Colonic mucosa (tissue), 4 donors: Measurements from ENCODE around the gene KAT8. TPM values are rescaled to one million over a fixed set of nuclear protein-coding genes. Genes with fewer than 3 reads are reported as not detected.

ENCODE experiments used
- DNase-seq: peaks from one replicate; pipeline ENCODE4 v3.0.0-alpha.2; 2020
- H3K27ac ChIP-seq: fragments of 200-600 bp; one replicate; pipeline ENCODE4 v1.8.0; 2021
- H3K27me3 ChIP-seq: fragments of 200-600 bp; one replicate; pipeline ENCODE4 v1.8.0; 2021
- H3K36me3 ChIP-seq: fragments of 200-600 bp; one replicate; pipeline ENCODE4 v1.8.0; 2021
- H3K4me1 ChIP-seq: fragments of 200-600 bp; one replicate; pipeline ENCODE4 v1.8.0; 2021; ENCODE audit warnings: mild to moderate bottlenecking
- H3K4me3 ChIP-seq: fragments of 200-600 bp; one replicate; pipeline ENCODE4 v1.8.0; 2021
- H3K9ac ChIP-seq, 2 donors: one replicate each; pipeline ENCODE4 v1.7.0; 2013; ENCODE audit warnings: control low read depth in 2 of 2, low read depth in 2 of 2, low read length in 2 of 2
- H3K9me3 ChIP-seq: fragments of 200-600 bp; one replicate; pipeline ENCODE4 v1.8.0; 2021
- CTCF ChIP-seq: fragments of 200-600 bp; IDR thresholded peaks from one replicate; pipeline ENCODE4 v1.8.0; 2022; ENCODE audit warnings: antibody characterized with exemption, mild to moderate bottlenecking
- intact Hi-C: fragments of 100-400 bp; cut with DNase I; formaldehyde crosslinking; loops from one replicate; pipeline ENCODE4 v1.14.1; 2022
- total RNA-seq, 2 donors: library from RNA; stranded (reverse); fragmentation: NEBNext Ultra II Directional in 1 of 2; extraction: Animal tissue kit (Norgen Biotek cat#: 25700) in 1 of 2; gene quantifications; one replicate each; pipeline ENCODE4 v1.2.1, GENCODE V29; 2021
- donor health status: healthy.
- donor health status: DM: no; HTN: no; CAD: no.
- donor health status: DM: no; HTN: no; CAD: no.

KAT8 gene
- total RNA-seq, 2 donors from 2014 or later, result 42.2 to 69.5 TPM

DNA sequence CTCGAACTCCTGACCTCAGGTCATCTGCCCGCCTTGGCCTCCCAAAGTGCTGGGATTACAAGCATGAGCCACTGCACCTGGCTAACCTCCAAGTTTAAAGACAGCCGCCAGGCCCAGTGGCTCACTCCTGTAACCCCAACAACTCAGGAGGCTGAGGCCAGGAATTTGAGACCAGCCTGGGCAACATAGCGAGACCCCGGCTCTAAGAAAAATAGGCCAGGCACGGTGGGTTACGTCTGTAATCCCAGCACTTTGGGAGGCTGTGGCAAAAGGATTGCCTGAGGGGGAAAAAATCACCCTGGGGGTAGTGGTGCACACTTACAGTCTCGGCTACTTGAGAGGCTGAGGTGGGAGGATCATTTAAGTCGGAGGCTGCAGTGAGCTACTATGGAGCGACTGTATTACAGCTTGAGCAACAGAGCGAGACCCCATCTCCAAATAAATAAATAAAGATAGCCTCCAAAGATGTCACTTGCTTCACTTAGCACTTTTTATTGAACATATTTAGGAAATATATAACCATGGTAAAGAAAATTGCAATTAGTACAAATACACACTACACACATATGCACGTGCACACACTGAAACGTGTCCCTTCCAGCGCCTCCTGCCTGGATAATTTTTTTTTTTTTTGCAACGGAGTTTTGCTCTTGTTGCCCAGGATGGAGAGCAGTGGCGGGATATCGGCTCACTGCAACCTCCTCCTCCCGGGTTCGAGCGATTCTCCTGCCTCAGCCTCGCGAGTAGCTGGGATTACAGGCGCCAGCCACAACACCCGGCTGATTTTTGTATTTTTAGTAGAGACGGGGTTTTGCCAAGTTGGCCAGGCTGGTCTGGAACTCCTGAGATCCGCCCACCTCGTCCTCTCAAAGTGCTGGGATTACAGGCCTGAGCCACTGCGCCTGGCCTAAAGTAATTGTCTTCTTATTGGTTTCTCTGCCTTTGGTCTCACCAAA is 10.7 kb upstream of the KAT8 start:
- Histone ChIP-seq H3K4me3 (no peak overlapping the region), H3K27me3 (no peaks in the 10 kb centered on the region), H3K36me3 (no peaks in the 10 kb centered on the region), H3K27ac (no peak overlapping the region), H3K9me3 (no peaks in the 10 kb centered on the region), H3K4me1 (peaks cover 9% of the 10 kb centered on the region), H3K9ac (no peak overlapping the region)
- no peak for DNase-seq
- intact Hi-C loops, result no loop called here
- no peak for TF ChIP-seq CTCF

GRCh38 chr16:31107465-31107867 is 10.0 kb upstream of the KAT8 start:
- no peak overlapping the region for H3K27ac ChIP-seq
- no peak overlapping the region for H3K4me3 ChIP-seq
- H3K36me3 ChIP-seq, result no peaks in the 10 kb centered on the region
- H3K9ac ChIP-seq, result no peak overlapping the region
- no peak for DNase-seq
- TF ChIP-seq CTCF, result no peak
- intact Hi-C loops, result no loop called here
- H3K4me1 ChIP-seq, result peaks cover 9% of the 10 kb centered on the region
- no peaks in the 10 kb centered on the region for H3K9me3 ChIP-seq
- no peaks in the 10 kb centered on the region for H3K27me3 ChIP-seq

DNA sequence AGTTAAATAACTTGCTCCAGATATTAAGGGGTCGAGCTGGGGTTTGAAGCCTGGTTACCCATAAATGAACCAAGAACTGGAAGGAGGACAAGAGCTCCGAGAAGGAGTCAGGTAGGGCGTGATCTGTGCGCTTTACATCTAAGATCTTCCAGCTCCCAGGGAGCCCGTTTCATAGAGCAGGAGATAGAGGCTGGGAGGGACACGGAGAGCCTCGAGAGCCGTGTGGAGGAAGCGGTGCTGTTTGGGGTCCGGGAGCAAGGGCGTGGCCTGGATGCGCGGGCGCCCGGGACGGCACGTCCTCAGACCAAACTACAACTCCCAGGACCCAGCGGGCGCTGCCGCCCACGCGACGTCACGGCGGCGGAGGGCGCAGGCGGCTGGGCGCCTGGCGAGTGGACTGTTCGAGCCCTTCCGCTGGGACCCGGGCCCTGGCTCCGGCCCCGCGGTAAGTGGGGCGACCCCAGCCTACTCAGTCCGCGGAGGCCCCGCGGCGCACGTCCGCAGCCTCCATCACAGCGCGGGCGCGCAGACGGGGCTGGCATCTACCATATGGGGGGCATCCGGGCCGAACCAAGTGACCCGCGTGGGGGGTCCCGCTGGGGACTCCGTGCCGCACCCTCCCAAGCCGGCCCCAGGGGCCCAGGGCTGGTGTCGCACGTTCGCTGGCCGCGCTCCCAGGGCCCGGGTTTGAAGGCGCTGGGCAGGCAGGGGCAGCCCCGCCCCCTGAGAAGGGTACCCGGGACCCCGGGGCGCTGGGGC is 9.2 kb upstream of the KAT8 start, which contains the start of gene BCKDK:
TSS of gene BCKDK (plus strand) at position 352 of the 759 bp plus-strand sequence. CDS start 838 bp downstream, outside the sequence.
- no peak for TF ChIP-seq CTCF
- H3K27me3 ChIP-seq, result no peaks in the 10 kb centered on the region
- H3K9me3 ChIP-seq, result no peaks in the 10 kb centered on the region
- H3K27ac ChIP-seq, result peak within 1 kb of the TSS; percentile 54
- intact Hi-C loops, result no loop called here
- H3K4me1 ChIP-seq, result peaks cover 9% of the 10 kb centered on the region
- no peaks in the 10 kb centered on the region for H3K36me3 ChIP-seq
- peak within 1 kb of the TSS; percentile 88 to 98 for H3K9ac ChIP-seq
- H3K4me3 ChIP-seq, result peak within 1 kb of the TSS; percentile 83
- DNase-seq, result peak; percentile 80

GRCh38 chr16:31108794-31109558 is 8.5 kb upstream of the KAT8 start:
- H3K36me3 ChIP-seq, result no peaks in the 10 kb centered on the region
- peak overlapping the region; percentile 54 for H3K27ac ChIP-seq
- H3K9me3 ChIP-seq, result no peaks in the 10 kb centered on the region
- TF ChIP-seq CTCF, result no peak
- intact Hi-C loops, result no loop called here
- H3K9ac ChIP-seq, result peak overlapping the region; percentile 88 to 98
- H3K27me3 ChIP-seq, result no peaks in the 10 kb centered on the region
- H3K4me3 ChIP-seq, result peak overlapping the region; percentile 83
- no peak for DNase-seq
- H3K4me1 ChIP-seq, result peaks cover 9% of the 10 kb centered on the region

DNA sequence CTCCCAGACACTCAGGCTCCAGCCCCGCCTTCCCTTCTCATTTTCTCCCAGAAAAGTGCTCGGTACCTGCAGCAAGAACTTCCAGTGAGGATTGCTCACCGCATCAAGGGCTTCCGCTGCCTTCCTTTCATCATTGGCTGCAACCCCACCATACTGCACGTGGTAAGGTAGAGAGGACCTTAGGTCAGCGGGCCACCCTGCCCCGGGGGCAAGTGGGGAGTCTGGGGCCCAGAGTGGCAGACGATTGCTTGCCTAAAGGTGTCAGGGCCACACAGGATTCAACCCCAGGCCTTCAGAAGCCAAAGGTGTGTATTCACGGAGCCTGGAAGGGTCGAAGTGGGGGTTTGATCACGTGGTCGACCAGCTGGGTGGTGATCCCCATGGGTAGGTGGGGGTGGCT is 7.8 kb upstream of the KAT8 start:
- no peak for DNase-seq
- Histone ChIP-seq H3K4me3 (no peak overlapping the region), H3K36me3 (no peaks in the 10 kb centered on the region), H3K27ac (no peak overlapping the region), H3K9me3 (no peaks in the 10 kb centered on the region), H3K9ac (peak overlapping the region in 1 of 2 donors; percentile 8), H3K4me1 (peaks cover 9% of the 10 kb centered on the region), H3K27me3 (no peaks in the 10 kb centered on the region)
- no peak for TF ChIP-seq CTCF
- intact Hi-C loops, result no loop called here
